RWPE2 (cell line): ENCODE measurements around the gene CHD9.

Experiments used
- ATAC-seq: fragments of 200-7000 bp; cut with Tn5 transposase; 3 replicates; pipeline ENCODE4 v1.9.1; 2021; ENCODE audit warnings: low read depth
- DNase-seq: peaks from one replicate; pipeline ENCODE4 v3.0.0-alpha.2; 2020; ENCODE audit warnings: low spot score
- H3K27ac ChIP-seq: fragments of 450-650 bp; 2 replicates; pipeline ENCODE4 v1.5.1; 2017; ENCODE audit warnings: mild to moderate bottlenecking; ENCODE audit not compliant: poor library complexity, severe bottlenecking
- H3K27me3 ChIP-seq: fragments of 250-450 bp; sonication (Bioruptor Pico); 2 replicates; pipeline ENCODE4 v1.5.1; 2021; ENCODE audit warnings: mild to moderate bottlenecking, moderate library complexity; ENCODE audit not compliant: insufficient read depth, poor library complexity, severe bottlenecking
- H3K36me3 ChIP-seq: fragments of 250-450 bp; sonication (Bioruptor Pico); 2 replicates; pipeline ENCODE4 v1.5.1; 2020; ENCODE audit warnings: low read depth, mild to moderate bottlenecking, moderate library complexity
- H3K4me1 ChIP-seq: fragments of 250-450 bp; sonication (Bioruptor Pico); 2 replicates; pipeline ENCODE4 v1.5.1; 2021; ENCODE audit warnings: mild to moderate bottlenecking, moderate library complexity; ENCODE audit not compliant: insufficient read depth, poor library complexity, severe bottlenecking
- H3K4me3 ChIP-seq: fragments of 250-450 bp; sonication (Bioruptor Pico); 2 replicates; pipeline ENCODE4 v1.5.1; 2021; ENCODE audit warnings: mild to moderate bottlenecking, moderate library complexity; ENCODE audit not compliant: severe bottlenecking
- H3K9me3 ChIP-seq: fragments of 250-450 bp; sonication (Bioruptor Pico); 2 replicates; pipeline ENCODE4 v1.5.1; 2021; ENCODE audit warnings: mild to moderate bottlenecking, moderate library complexity; ENCODE audit not compliant: severe bottlenecking
- TF ChIP-seq, protein P1 (sequence below): fragments of 450-650 bp; IDR thresholded peaks from one replicate; pipeline ENCODE4 v1.5.1; 2017; ENCODE audit warnings: mild to moderate bottlenecking, moderate library complexity; ENCODE audit not compliant: poor library complexity, severe bottlenecking

CHD9 gene

GRCh38 chr16:53334581-53334980 is 279.8 kb downstream of the CHD9 start:
- Histone ChIP-seq H3K27me3 (no peaks in the 10 kb centered on the region), H3K4me1 (no peaks in the 10 kb centered on the region), H3K9me3 (no peaks in the 10 kb centered on the region), H3K36me3 (no peaks in the 10 kb centered on the region), H3K27ac (no peak overlapping the region), H3K4me3 (no peak overlapping the region)
- DNase-seq = no peak
- ATAC-seq = no peak
- TF ChIP-seq, protein P1, sequence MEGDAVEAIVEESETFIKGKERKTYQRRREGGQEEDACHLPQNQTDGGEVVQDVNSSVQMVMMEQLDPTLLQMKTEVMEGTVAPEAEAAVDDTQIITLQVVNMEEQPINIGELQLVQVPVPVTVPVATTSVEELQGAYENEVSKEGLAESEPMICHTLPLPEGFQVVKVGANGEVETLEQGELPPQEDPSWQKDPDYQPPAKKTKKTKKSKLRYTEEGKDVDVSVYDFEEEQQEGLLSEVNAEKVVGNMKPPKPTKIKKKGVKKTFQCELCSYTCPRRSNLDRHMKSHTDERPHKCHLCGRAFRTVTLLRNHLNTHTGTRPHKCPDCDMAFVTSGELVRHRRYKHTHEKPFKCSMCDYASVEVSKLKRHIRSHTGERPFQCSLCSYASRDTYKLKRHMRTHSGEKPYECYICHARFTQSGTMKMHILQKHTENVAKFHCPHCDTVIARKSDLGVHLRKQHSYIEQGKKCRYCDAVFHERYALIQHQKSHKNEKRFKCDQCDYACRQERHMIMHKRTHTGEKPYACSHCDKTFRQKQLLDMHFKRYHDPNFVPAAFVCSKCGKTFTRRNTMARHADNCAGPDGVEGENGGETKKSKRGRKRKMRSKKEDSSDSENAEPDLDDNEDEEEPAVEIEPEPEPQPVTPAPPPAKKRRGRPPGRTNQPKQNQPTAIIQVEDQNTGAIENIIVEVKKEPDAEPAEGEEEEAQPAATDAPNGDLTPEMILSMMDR = no peak

GRCh38 chr16:53337294-53337693 is 282.5 kb downstream of the CHD9 start:
- ATAC-seq = no peak
- no peaks in the 10 kb centered on the region for H3K9me3 ChIP-seq
- H3K27me3 ChIP-seq = no peaks in the 10 kb centered on the region
- DNase-seq = no peak
- no peak overlapping the region for H3K27ac ChIP-seq
- no peak overlapping the region for H3K4me3 ChIP-seq
- no peaks in the 10 kb centered on the region for H3K36me3 ChIP-seq
- H3K4me1 ChIP-seq = no peaks in the 10 kb centered on the region
- TF ChIP-seq, protein P1 = no peak

- Histone ChIP-seq H3K36me3 (no peaks in the 10 kb centered on the region), H3K27me3 (no peaks in the 10 kb centered on the region), H3K4me1 (no peaks in the 10 kb centered on the region), H3K4me3 (no peak overlapping the region), H3K27ac (no peak overlapping the region), H3K9me3 (no peaks in the 10 kb centered on the region)
- ATAC-seq (no peak), DNase-seq (no peak)
- TF ChIP-seq, protein P1 = no peak
Measured at GRCh38 chr16:53341792-53342191, 287.0 kb downstream of the CHD9 start.

DNA sequence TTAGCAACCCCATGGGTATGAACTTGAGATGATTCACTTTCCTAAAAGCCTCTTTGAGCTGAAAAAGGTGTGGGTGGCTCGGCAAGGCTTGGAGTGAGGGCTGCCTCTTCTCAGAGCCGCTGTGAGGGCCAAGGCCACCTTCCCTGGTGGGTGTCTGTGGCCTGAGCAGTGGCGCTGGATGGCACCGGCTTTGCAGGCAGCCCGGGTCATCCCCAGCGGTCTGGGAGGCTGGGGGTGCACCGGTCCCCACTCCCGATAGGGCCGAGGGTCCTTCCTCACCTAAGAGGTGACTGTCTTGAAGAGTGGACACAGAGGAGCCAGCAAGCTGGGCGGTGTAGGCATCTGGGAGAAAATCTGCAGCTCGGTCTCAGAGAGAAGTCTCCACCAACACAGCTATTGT is 300.3 kb downstream of the CHD9 start:
- Histone ChIP-seq H3K36me3 (no peaks in the 10 kb centered on the region), H3K4me3 (no peak overlapping the region), H3K27me3 (no peaks in the 10 kb centered on the region), H3K4me1 (no peaks in the 10 kb centered on the region), H3K9me3 (no peaks in the 10 kb centered on the region), H3K27ac (no peak overlapping the region)
- DNase-seq (no peak), ATAC-seq (0 out of 3 replicates have a peak, but pooled peaks have one; percentile 10)
- TF ChIP-seq, protein P1 = no peak

DNA sequence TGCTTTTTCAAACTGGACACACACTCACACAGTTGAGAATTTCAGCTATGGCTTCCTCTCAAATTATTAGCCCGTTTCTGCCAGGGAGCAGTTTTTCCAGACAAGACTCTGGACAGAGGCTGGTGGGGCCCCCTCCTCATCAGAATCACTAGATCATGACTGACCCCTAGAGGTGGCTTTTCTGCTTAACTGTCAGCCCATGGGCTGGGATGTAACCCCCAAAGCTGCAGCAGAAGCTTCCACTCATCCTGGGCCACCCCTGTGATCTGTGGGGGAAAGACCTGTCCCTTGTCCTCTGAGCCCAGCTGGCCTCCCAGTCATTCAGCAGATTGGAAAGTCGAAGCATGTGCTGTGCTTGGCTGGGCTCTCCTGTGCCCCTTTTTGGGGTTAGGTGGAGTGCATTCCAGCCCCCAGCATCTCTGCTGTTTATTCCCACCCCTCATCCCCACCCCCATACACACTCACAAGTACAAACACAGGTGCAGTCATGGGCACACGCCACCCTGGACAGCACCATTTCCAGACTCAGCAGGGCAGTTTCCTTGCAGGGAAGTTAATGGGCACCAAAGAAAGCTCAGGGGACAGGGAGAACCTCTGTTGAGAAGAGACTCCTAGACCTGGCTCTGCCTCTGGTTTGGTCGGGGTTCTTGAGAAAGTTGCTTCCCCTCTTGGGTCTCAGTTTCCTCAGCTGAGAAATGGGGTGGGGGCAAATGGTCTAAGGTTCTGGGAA is 301.9 kb downstream of the CHD9 start:
- DNase-seq (no peak), ATAC-seq (no peak)
- TF ChIP-seq, protein P1 = no peak
- Histone ChIP-seq H3K36me3 (no peaks in the 10 kb centered on the region), H3K4me1 (no peaks in the 10 kb centered on the region), H3K27ac (no peak overlapping the region), H3K9me3 (no peaks in the 10 kb centered on the region), H3K4me3 (no peak overlapping the region), H3K27me3 (no peaks in the 10 kb centered on the region)
